ENCODE measurements around the gene EXOSC3.

DNA sequence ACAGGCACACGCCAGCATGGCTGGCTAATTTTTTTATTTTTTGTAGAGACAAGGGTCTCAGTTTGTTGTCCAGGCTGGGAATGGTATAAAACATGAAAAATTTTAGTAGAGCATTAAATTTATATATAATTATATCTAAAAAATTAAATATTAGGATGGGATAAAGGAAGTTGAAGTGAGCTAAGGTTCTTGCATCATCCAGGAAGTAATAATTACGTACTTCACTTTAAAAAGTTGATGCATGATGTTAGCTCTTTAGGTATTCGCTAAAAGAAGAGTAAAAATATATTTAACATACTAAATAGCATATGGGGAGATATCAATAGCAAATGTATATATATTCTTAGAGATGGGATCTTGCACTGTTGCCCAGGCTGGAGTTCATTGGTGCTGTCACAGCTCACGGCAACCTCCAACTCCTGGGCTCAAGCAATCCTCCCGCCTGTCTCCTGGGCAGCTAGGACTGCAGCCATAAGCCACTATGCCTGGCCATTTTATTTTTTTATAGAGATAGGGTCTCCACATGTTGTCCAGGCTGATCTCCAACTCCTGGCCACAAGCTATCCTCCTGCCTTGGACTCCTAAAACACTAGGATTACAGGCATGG lies 28.0 kb upstream of the EXOSC3 start:
- TF ChIP-seq, protein P1, sequence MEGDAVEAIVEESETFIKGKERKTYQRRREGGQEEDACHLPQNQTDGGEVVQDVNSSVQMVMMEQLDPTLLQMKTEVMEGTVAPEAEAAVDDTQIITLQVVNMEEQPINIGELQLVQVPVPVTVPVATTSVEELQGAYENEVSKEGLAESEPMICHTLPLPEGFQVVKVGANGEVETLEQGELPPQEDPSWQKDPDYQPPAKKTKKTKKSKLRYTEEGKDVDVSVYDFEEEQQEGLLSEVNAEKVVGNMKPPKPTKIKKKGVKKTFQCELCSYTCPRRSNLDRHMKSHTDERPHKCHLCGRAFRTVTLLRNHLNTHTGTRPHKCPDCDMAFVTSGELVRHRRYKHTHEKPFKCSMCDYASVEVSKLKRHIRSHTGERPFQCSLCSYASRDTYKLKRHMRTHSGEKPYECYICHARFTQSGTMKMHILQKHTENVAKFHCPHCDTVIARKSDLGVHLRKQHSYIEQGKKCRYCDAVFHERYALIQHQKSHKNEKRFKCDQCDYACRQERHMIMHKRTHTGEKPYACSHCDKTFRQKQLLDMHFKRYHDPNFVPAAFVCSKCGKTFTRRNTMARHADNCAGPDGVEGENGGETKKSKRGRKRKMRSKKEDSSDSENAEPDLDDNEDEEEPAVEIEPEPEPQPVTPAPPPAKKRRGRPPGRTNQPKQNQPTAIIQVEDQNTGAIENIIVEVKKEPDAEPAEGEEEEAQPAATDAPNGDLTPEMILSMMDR (optimal IDR thresholded peaks at IDR 0.05 in 1 of 3, IDR thresholded peaks at IDR 0.05 in 1 of 3, conservative IDR thresholded peaks at IDR 0.05 in 1 of 3; ENCODE audit: extremely low read depth in 1 of 3, insufficient read depth in 2 of 3, low read length in 3 of 3) = no peak
- TF ChIP-seq EZH2 (IDR thresholded peaks at IDR 0.05; ENCODE audit: low read length) = no peak

Measured in keratinocyte (primary cell).